Liver (tissue), 9 donors: ENCODE results near the gene THAP4. TPM values are rescaled to one million over a fixed set of nuclear protein-coding genes. Genes with fewer than 3 reads are reported as not detected.
A peak's percentile ranks its signal among the peaks of the same experiment; 100 is the strongest.

Experiments used
- DNase-seq: peaks from one replicate; pipeline ENCODE4 v3.0.0-alpha.2; 2017; ENCODE audit warnings: low spot score
- H3K27ac ChIP-seq, 2 donors: one replicate each; pipeline ENCODE4 v1.7.0; 2013; ENCODE audit warnings: inconsistent platforms in 2 of 2, low read length in 2 of 2, control low read depth in 1 of 2, low read depth in 1 of 2, mild to moderate bottlenecking in 1 of 2
- H3K27me3 ChIP-seq, 4 donors: one replicate each; pipeline versions ENCODE4 v1.6.1 to v1.7.0; 2013; ENCODE audit warnings: low read length in 3 of 4, inconsistent platforms in 1 of 4, mild to moderate bottlenecking in 1 of 4, moderate library complexity in 1 of 4; ENCODE audit not compliant: control insufficient read depth in 4 of 4, insufficient read depth in 4 of 4
- H3K36me3 ChIP-seq, 4 donors: one replicate each; pipeline versions ENCODE4 v1.6.1 to v1.7.0; 2013; ENCODE audit warnings: low read length in 3 of 4, mild to moderate bottlenecking in 3 of 4, low read depth in 1 of 4, moderate library complexity in 1 of 4; ENCODE audit not compliant: control insufficient read depth in 4 of 4, insufficient read depth in 3 of 4
- H3K4me1 ChIP-seq, 4 donors: one replicate each; pipeline versions ENCODE4 v1.6.1 to v1.7.0; 2013; ENCODE audit warnings: low read length in 3 of 4, mild to moderate bottlenecking in 3 of 4, moderate library complexity in 1 of 4; ENCODE audit not compliant: control insufficient read depth in 4 of 4, insufficient read depth in 4 of 4
- H3K4me3 ChIP-seq, 3 donors: one replicate each; pipeline versions ENCODE4 v1.6.1 to v1.7.0; 2013; ENCODE audit warnings: low read length in 3 of 3, control low read depth in 1 of 3, low read depth in 1 of 3, mild to moderate bottlenecking in 1 of 3
- H3K9ac ChIP-seq, 2 donors: one replicate each; pipeline ENCODE4 v1.7.0; 2013; ENCODE audit warnings: low read length in 2 of 2, mild to moderate bottlenecking in 2 of 2, moderate library complexity in 2 of 2, control low read depth in 1 of 2, low read depth in 1 of 2
- H3K9me3 ChIP-seq, 4 donors: one replicate each; pipeline versions ENCODE4 v1.6.1 to v1.7.0; 2013; ENCODE audit warnings: low read length in 3 of 4; ENCODE audit not compliant: control insufficient read depth in 4 of 4
- EGR1 ChIP-seq, 2 donors: IDR thresholded peaks; 2 replicates each; pipeline ENCODE4 v1.6.1; 2016 to 2018; ENCODE audit warnings: antibody characterized with exemption in 2 of 2, low read depth in 2 of 2
- FOXA1 ChIP-seq: IDR thresholded peaks from 2 replicates; pipeline ENCODE4 v1.6.1; 2016; ENCODE audit warnings: antibody characterized with exemption
- FOXA2 ChIP-seq: IDR thresholded peaks from 2 replicates; pipeline ENCODE4 v1.6.1; 2016; ENCODE audit warnings: antibody characterized with exemption
- GABPA ChIP-seq, 2 donors: IDR thresholded peaks in 1 of 2; conservative IDR thresholded peaks in 1 of 2; 2 replicates each; pipeline ENCODE4 v1.6.1; 2016; ENCODE audit warnings: antibody characterized with exemption in 2 of 2, mild to moderate bottlenecking in 1 of 2, moderate library complexity in 1 of 2
- HNF4A ChIP-seq, 2 donors: conservative IDR thresholded peaks; 2 replicates each; pipeline ENCODE4 v1.6.1; 2016; ENCODE audit warnings: antibody characterized with exemption in 2 of 2, mild to moderate bottlenecking in 2 of 2
- HNF4G ChIP-seq: IDR thresholded peaks from 2 replicates; pipeline ENCODE4 v1.6.1; 2016; ENCODE audit warnings: antibody characterized with exemption
- JUND ChIP-seq, 2 donors: IDR thresholded peaks; 2 replicates each; pipeline ENCODE4 v1.6.1; 2016; ENCODE audit warnings: antibody characterized with exemption in 2 of 2
- NR2F2 ChIP-seq: IDR thresholded peaks from 2 replicates; pipeline ENCODE4 v1.6.1; 2016; ENCODE audit warnings: antibody characterized with exemption
- RAD21 ChIP-seq, 2 donors: IDR thresholded peaks; 2 replicates each; pipeline ENCODE4 v1.6.1; 2016; ENCODE audit warnings: antibody characterized with exemption in 2 of 2, mild to moderate bottlenecking in 2 of 2
- RXRA ChIP-seq, 2 donors: IDR thresholded peaks; 2 replicates each; pipeline ENCODE4 v1.6.1; 2017 to 2018; ENCODE audit warnings: antibody characterized with exemption in 2 of 2, mild to moderate bottlenecking in 1 of 2
- SP1 ChIP-seq: IDR thresholded peaks from 2 replicates; pipeline ENCODE4 v1.6.1; 2018; ENCODE audit warnings: antibody characterized with exemption, mild to moderate bottlenecking
- TAF1 ChIP-seq: conservative IDR thresholded peaks from 2 replicates; pipeline ENCODE4 v1.6.1; 2016; ENCODE audit warnings: antibody characterized with exemption, mild to moderate bottlenecking
- YY1 ChIP-seq: IDR thresholded peaks from 2 replicates; pipeline ENCODE4 v1.6.1; 2016; ENCODE audit warnings: antibody characterized with exemption, mild to moderate bottlenecking
- WGBS: extraction: QIAGEN DNeasy Blood & Tissue Kit; methylation state at CpG from one replicate; pipeline ENCODE4 v1.1.7; 2013; 5-methylcytosine and 5-hydroxymethylcytosine counted together
- polyA plus RNA-seq, 2 donors: library from polyadenylated mRNA; stranded (reverse) in 1 of 2; unstranded in 1 of 2; fragments of 200-250 nt in 1 of 2; fragments of >200 nt in 1 of 2; fragmentation: Nextera tagmentation in 1 of 2; extraction: Ambion mirVana in 1 of 2; gene quantifications; one replicate each; pipeline versions ENCODE4 v1.2.1 to v1.2.3, GENCODE V29; 2013 to 2015
- total RNA-seq, 2 donors: library from RNA; depleted of rRNA; stranded (reverse); fragments of >200 nt; gene quantifications; one replicate each; pipeline ENCODE4 v1.2.3, GENCODE V29; 2014
- TF ChIP-seq, protein P1 (sequence below): IDR thresholded peaks from 2 replicates; pipeline ENCODE4 v1.6.1; 2016; ENCODE audit warnings: antibody characterized with exemption
- TF ChIP-seq, protein P2 (sequence below): IDR thresholded peaks from 2 replicates; pipeline ENCODE4 v1.6.1; 2016; ENCODE audit warnings: antibody characterized with exemption
- TF ChIP-seq, protein P3 (sequence below): IDR thresholded peaks from 2 replicates; pipeline ENCODE4 v1.6.1; 2016; ENCODE audit warnings: antibody characterized with exemption
- TF ChIP-seq, protein P4 (sequence below): fragments of 150-350 bp; IDR thresholded peaks from 2 replicates; pipeline ENCODE4 v1.5.1; 2017; ENCODE audit warnings: improper control_type of control experiment, low read depth, low read length; ENCODE audit not compliant: missing input control
- donor health status: healthy.
- donor health status: healthy.
- donor health status: healthy.
- donor health status: healthy.
- donor health status: healthy.

The THAP4 gene
- total and polyA plus RNA-seq, 4 donors = 16.8 to 33.1 (median 22.7) TPM

DNA sequence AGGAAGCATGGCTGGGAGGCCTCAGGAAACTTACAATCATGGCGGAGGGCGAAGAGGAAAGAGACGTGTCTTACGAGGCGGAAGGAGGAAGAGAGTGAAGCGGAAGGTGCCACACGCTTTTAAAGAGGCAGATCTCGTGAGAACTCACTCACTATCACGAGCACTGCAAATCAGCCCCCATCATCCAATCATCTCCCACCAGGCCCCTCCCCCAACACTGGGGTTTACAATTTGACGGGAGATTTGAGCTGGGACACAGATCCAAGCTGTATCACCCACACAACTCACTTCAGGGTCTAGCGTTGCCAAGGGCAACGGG lies 83.5 kb downstream of the THAP4 start:
- no peaks in the 10 kb centered on the region for H3K36me3 ChIP-seq
- H3K4me1 ChIP-seq = peaks cover 18 to 46% (median 39%) of the 10 kb centered on the region in 4 donors
- H3K9me3 ChIP-seq = no peaks in the 10 kb centered on the region
- TF ChIP-seq FOXA1 = no peak
- TF ChIP-seq JUND (IDR thresholded peaks at IDR 0.05) = no peak
- no peak for TF ChIP-seq SP1
- no peak for TF ChIP-seq EGR1 (IDR thresholded peaks at IDR 0.05; ENCODE audit: low read depth in 2 of 2)
- no peak for TF ChIP-seq YY1
- TF ChIP-seq, protein P1, sequence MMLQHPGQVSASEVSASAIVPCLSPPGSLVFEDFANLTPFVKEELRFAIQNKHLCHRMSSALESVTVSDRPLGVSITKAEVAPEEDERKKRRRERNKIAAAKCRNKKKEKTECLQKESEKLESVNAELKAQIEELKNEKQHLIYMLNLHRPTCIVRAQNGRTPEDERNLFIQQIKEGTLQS = no peak
- no peak for TF ChIP-seq FOXA2
- no peak for TF ChIP-seq HNF4A (conservative IDR thresholded peaks at IDR 0.05)
- TF ChIP-seq HNF4G = no peak
- no peak for TF ChIP-seq RAD21 (IDR thresholded peaks at IDR 0.05)
- no peak for TF ChIP-seq GABPA (IDR thresholded peaks at IDR 0.05 in 1 of 2, conservative IDR thresholded peaks at IDR 0.05 in 1 of 2)
- TF ChIP-seq, protein P2, sequence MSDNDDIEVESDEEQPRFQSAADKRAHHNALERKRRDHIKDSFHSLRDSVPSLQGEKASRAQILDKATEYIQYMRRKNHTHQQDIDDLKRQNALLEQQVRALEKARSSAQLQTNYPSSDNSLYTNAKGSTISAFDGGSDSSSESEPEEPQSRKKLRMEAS = no peak
- no peaks in the 10 kb centered on the region for H3K27me3 ChIP-seq
- WGBS = 80% methylated on average over 12 of the region's 12 CpGs
- DNase-seq = no peak
- H3K9ac ChIP-seq = no peak overlapping the region
- no peak overlapping the region for H3K27ac ChIP-seq
- H3K4me3 ChIP-seq = no peak overlapping the region

DNA sequence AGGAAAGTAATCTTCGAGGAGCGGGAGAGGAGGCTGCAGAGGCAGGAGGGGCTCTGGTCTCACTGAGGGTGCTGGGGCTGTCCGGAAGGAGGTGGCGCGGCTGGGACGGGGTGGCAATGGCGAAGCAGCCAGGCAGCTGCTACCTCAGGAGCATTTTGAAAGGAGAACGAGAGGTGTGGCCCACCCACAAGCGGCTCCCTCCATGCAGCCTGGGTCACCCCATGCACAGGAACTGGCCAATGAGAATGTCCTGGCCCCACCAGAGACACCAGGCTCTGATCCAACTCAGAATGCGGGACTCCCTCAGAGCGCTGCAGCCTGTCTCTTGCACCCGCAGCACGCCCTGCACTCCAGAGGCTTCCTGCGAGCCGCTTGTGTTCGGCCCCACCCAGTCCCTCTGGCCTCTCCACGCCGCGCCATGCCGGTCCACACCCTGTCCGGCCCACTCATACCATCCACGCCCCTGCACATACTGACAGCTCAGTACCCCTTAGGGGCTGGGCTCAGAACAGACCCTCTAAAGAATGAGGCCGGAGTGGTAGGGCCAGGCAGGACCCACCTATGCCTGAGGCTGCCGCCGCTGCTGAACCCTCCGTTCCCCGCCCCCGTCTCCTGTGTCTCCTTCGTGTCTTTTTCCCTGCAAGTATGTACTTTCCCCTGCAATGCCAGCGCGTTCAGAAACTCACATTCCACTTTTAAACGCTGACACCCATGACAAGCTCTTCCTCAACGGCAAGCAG lies 84.8 kb downstream of the THAP4 start:
- Histone ChIP-seq H3K27ac (peak overlapping the region; percentile 65 to 85), H3K4me1 (peaks cover 18 to 36% (median 32%) of the 10 kb centered on the region in 4 donors), H3K27me3 (no peaks in the 10 kb centered on the region), H3K4me3 (peak overlapping the region in 2 of 3 donors; percentile 18 to 53), H3K9ac (peak overlapping the region; percentile 33 to 74), H3K36me3 (no peaks in the 10 kb centered on the region), H3K9me3 (no peaks in the 10 kb centered on the region)
- TF ChIP-seq, protein P3, sequence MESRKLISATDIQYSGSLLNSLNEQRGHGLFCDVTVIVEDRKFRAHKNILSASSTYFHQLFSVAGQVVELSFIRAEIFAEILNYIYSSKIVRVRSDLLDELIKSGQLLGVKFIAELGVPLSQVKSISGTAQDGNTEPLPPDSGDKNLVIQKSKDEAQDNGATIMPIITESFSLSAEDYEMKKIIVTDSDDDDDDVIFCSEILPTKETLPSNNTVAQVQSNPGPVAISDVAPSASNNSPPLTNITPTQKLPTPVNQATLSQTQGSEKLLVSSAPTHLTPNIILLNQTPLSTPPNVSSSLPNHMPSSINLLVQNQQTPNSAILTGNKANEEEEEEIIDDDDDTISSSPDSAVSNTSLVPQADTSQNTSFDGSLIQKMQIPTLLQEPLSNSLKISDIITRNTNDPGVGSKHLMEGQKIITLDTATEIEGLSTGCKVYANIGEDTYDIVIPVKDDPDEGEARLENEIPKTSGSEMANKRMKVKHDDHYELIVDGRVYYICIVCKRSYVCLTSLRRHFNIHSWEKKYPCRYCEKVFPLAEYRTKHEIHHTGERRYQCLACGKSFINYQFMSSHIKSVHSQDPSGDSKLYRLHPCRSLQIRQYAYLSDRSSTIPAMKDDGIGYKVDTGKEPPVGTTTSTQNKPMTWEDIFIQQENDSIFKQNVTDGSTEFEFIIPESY = no peak
- no peak for TF ChIP-seq JUND (IDR thresholded peaks at IDR 0.05)
- no peak for TF ChIP-seq TAF1
- TF ChIP-seq, protein P4, sequence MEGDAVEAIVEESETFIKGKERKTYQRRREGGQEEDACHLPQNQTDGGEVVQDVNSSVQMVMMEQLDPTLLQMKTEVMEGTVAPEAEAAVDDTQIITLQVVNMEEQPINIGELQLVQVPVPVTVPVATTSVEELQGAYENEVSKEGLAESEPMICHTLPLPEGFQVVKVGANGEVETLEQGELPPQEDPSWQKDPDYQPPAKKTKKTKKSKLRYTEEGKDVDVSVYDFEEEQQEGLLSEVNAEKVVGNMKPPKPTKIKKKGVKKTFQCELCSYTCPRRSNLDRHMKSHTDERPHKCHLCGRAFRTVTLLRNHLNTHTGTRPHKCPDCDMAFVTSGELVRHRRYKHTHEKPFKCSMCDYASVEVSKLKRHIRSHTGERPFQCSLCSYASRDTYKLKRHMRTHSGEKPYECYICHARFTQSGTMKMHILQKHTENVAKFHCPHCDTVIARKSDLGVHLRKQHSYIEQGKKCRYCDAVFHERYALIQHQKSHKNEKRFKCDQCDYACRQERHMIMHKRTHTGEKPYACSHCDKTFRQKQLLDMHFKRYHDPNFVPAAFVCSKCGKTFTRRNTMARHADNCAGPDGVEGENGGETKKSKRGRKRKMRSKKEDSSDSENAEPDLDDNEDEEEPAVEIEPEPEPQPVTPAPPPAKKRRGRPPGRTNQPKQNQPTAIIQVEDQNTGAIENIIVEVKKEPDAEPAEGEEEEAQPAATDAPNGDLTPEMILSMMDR = no peak
- TF ChIP-seq EGR1 (IDR thresholded peaks at IDR 0.05; ENCODE audit: low read depth in 2 of 2) = no peak
- no peak for TF ChIP-seq SP1
- no peak for TF ChIP-seq HNF4A (conservative IDR thresholded peaks at IDR 0.05)
- TF ChIP-seq RAD21 (IDR thresholded peaks at IDR 0.05) = no peak
- TF ChIP-seq HNF4G = no peak
- no peak for TF ChIP-seq YY1
- TF ChIP-seq RXRA (IDR thresholded peaks at IDR 0.05) = no peak
- no peak for TF ChIP-seq NR2F2
- no peak for TF ChIP-seq FOXA2
- no peak for TF ChIP-seq GABPA (IDR thresholded peaks at IDR 0.05 in 1 of 2, conservative IDR thresholded peaks at IDR 0.05 in 1 of 2)
- no peak for DNase-seq
- 54% methylated on average over 33 of the region's 33 CpGs for WGBS
